ENCODE results near the gene PHC2. TPM values are rescaled to one million over a fixed set of nuclear protein-coding genes. Genes with fewer than 3 reads are reported as not detected.

The PHC2 gene
- polyA plus RNA-seq, 1 donor (not counting 4 experiments of a cell fraction or from before 2014, with no cell fraction given), result 51.7 TPM

DNA sequence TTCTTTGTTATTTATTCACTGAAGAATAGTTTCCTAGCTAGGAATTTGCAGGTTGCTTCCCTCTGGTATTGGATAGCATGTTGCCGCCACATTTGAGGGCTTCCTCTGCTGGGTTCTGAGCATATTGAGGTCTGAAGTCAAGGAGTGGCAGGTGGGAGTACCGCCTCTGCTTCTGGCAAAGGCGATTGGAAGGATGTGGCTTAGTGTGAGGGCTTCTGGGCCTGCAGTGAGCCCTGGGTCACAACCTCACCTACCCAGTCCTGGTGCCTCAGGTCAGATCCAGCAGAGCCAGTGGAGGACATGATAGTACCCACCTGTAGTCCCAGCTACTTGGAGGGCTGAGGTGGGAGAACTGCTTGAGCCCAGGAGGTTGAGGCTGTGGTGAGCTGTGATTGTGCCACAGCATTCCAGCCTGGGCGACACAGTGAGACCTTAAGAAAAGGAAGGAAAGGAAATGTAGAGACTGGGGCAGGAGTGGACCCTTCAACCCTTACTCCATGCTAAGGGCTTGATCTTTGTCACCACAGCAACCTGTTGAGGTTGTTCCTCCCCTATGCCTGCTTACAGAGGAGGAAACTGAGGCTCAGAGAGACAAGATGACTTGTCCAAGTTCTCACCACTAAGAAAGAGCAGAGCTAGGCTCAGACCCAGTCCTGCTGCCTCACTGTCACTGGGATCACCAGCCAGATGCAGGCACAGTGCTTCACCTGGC lies 132.8 kb downstream of the PHC2 start:
- no peak for TF ChIP-seq EZH2 (IDR thresholded peaks at IDR 0.05; ENCODE audit: low read length)
- TF ChIP-seq, protein P1, sequence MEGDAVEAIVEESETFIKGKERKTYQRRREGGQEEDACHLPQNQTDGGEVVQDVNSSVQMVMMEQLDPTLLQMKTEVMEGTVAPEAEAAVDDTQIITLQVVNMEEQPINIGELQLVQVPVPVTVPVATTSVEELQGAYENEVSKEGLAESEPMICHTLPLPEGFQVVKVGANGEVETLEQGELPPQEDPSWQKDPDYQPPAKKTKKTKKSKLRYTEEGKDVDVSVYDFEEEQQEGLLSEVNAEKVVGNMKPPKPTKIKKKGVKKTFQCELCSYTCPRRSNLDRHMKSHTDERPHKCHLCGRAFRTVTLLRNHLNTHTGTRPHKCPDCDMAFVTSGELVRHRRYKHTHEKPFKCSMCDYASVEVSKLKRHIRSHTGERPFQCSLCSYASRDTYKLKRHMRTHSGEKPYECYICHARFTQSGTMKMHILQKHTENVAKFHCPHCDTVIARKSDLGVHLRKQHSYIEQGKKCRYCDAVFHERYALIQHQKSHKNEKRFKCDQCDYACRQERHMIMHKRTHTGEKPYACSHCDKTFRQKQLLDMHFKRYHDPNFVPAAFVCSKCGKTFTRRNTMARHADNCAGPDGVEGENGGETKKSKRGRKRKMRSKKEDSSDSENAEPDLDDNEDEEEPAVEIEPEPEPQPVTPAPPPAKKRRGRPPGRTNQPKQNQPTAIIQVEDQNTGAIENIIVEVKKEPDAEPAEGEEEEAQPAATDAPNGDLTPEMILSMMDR (optimal IDR thresholded peaks at IDR 0.05 in 1 of 3, IDR thresholded peaks at IDR 0.05 in 1 of 3, conservative IDR thresholded peaks at IDR 0.05 in 1 of 3; ENCODE audit: extremely low read depth in 1 of 3, insufficient read depth in 2 of 3, low read length in 3 of 3), result no peak
- DNase-seq (ENCODE audit: low read depth, low spot score) (no peak), FAIRE-seq (no peak)
- no peaks in the 10 kb centered on the region for H4K20me1 ChIP-seq (ENCODE audit: control insufficient read depth, extremely low read depth, insufficient read depth, low read length)
- peaks cover 2 to 4% of the 10 kb centered on the region in 2 experiments for H3K36me3 ChIP-seq (ENCODE audit: control insufficient read depth in 2 of 2, extremely low read depth in 1 of 2, insufficient read depth in 2 of 2, low read length in 2 of 2)
- H3K9ac ChIP-seq (ENCODE audit: control insufficient read depth, extremely low read depth, insufficient read depth, low read length), result no peak overlapping the region
- no peaks in the 10 kb centered on the region for H3K9me3 ChIP-seq (ENCODE audit: control insufficient read depth, low read depth, low read length)
- H2AFZ ChIP-seq (ENCODE audit: control insufficient read depth, low read length), result no peak overlapping the region
- H3K4me1 ChIP-seq (ENCODE audit: control insufficient read depth, extremely low read depth, insufficient read depth, low read length), result peaks cover 3% of the 10 kb centered on the region
- no peak overlapping the region for H3K27ac ChIP-seq (ENCODE audit: control insufficient read depth, insufficient read depth, low read length)
- H3K4me2 ChIP-seq (ENCODE audit: control insufficient read depth, extremely low read depth, insufficient read depth, low read depth, low read length), result no peak overlapping the region
- H3K4me3 ChIP-seq (ENCODE audit: control insufficient read depth in 2 of 3, extremely low read depth in 1 of 3, insufficient read depth in 2 of 3, low read depth in 1 of 3, low read length in 3 of 3), result no peak overlapping the region
- dilution Hi-C loops (cut with MboI; ENCODE audit: extremely low pct_ligation_motif_present, low sequenced_read_pairs), result no loop called here
- no peaks in the 10 kb centered on the region for H3K79me2 ChIP-seq (ENCODE audit: control insufficient read depth, insufficient read depth, low read length)
- H3K9me1 ChIP-seq (ENCODE audit: control insufficient read depth, extremely low read depth, insufficient read depth, low read length), result no peaks in the 10 kb centered on the region
- H3K27me3 ChIP-seq (ENCODE audit: control insufficient read depth, extremely low read depth, insufficient read depth, low read length), result no peaks in the 10 kb centered on the region

DNA sequence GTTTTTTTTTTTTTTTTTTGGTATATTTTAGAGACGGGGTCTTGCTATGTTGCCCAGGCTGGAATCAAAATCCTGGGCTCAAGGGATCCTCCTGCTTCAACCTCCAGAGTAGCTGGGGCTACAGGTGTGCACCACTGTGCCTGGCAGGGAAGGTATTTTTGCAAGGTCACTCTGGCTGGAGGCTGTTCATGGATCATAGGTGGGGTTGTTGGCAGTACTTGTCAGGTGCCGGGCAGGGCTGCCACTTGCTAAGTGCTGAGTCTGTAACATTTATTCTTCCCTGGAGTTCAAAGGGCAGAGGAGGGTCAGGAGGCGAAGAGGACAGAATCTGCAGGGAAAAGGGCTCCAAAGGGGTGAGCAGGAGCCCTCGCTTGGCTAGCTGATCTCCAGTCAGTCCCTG lies 134.1 kb downstream of the PHC2 start:
- no peak for TF ChIP-seq EZH2 (IDR thresholded peaks at IDR 0.05; ENCODE audit: low read length)
- TF ChIP-seq, protein P1 (optimal IDR thresholded peaks at IDR 0.05 in 1 of 3, IDR thresholded peaks at IDR 0.05 in 1 of 3, conservative IDR thresholded peaks at IDR 0.05 in 1 of 3; ENCODE audit: extremely low read depth in 1 of 3, insufficient read depth in 2 of 3, low read length in 3 of 3), result no peak
- Histone ChIP-seq H3K9ac (ENCODE audit: control insufficient read depth, extremely low read depth, insufficient read depth, low read length) (no peak overlapping the region), H4K20me1 (ENCODE audit: control insufficient read depth, extremely low read depth, insufficient read depth, low read length) (no peaks in the 10 kb centered on the region), H3K9me1 (ENCODE audit: control insufficient read depth, extremely low read depth, insufficient read depth, low read length) (no peaks in the 10 kb centered on the region), H3K4me1 (ENCODE audit: control insufficient read depth, extremely low read depth, insufficient read depth, low read length) (peaks cover 3% of the 10 kb centered on the region), H3K27ac (ENCODE audit: control insufficient read depth, insufficient read depth, low read length) (no peak overlapping the region), H3K27me3 (ENCODE audit: control insufficient read depth, extremely low read depth, insufficient read depth, low read length) (no peaks in the 10 kb centered on the region), H3K79me2 (ENCODE audit: control insufficient read depth, insufficient read depth, low read length) (no peaks in the 10 kb centered on the region), H3K4me3 (ENCODE audit: control insufficient read depth in 2 of 3, extremely low read depth in 1 of 3, insufficient read depth in 2 of 3, low read depth in 1 of 3, low read length in 3 of 3) (no peak overlapping the region), H3K4me2 (ENCODE audit: control insufficient read depth, extremely low read depth, insufficient read depth, low read depth, low read length) (no peak overlapping the region), H3K36me3 (ENCODE audit: control insufficient read depth in 2 of 2, extremely low read depth in 1 of 2, insufficient read depth in 2 of 2, low read length in 2 of 2) (peaks cover 2 to 4% of the 10 kb centered on the region in 2 experiments), H3K9me3 (ENCODE audit: control insufficient read depth, low read depth, low read length) (no peaks in the 10 kb centered on the region), H2AFZ (ENCODE audit: control insufficient read depth, low read length) (no peak overlapping the region)
- DNase-seq (ENCODE audit: low read depth, low spot score) (no peak), FAIRE-seq (no peak)
- dilution Hi-C loops (cut with MboI; ENCODE audit: extremely low pct_ligation_motif_present, low sequenced_read_pairs), result no loop called here
